Subcutaneous adipose tissue (tissue), 4 donors: ENCODE data around the gene CNPY1. TPM values are rescaled to one million over a fixed set of nuclear protein-coding genes. Genes with fewer than 3 reads are reported as not detected.

ENCODE experiments used
- CTCF ChIP-seq: fragments of 450-650 bp; IDR thresholded peaks from one replicate; pipeline ENCODE4 v1.5.1; 2016; ENCODE audit warnings: low read depth, mild to moderate bottlenecking, control low read depth, antibody characterized with exemption, moderate library complexity
- total RNA-seq, 4 donors: library from RNA; depleted of rRNA; stranded (reverse); fragments of >200 nt; gene quantifications; one replicate each; pipeline ENCODE4 v1.1.0, GENCODE V29; 2016

Gene CNPY1
- total RNA-seq, 4 donors from 2014 or later: not detected

- TF ChIP-seq CTCF: no peak
These were observed 38.6 kb upstream of the CNPY1 start for GRCh38 chr7:155584763-155585531.

GRCh38 chr7:155584261-155584660 lies 37.9 kb upstream of the CNPY1 start:
- TF ChIP-seq CTCF: no peak

- TF ChIP-seq CTCF: no peak
These were observed 37.3 kb upstream of the CNPY1 start for GRCh38 chr7:155583636-155584035.

- TF ChIP-seq CTCF: no peak
These were observed 35.6 kb upstream of the CNPY1 start for GRCh38 chr7:155581954-155582353.

GRCh38 chr7:155581107-155581830 lies 34.9 kb upstream of the CNPY1 start:
- no peak for TF ChIP-seq CTCF

GRCh38 chr7:155580367-155580766 lies 34.0 kb upstream of the CNPY1 start:
- no peak for TF ChIP-seq CTCF

GRCh38 chr7:155579565-155579964 lies 33.2 kb upstream of the CNPY1 start:
- TF ChIP-seq CTCF: no peak
